ENCODE measurements around the gene GTF3C4.
A peak's percentile ranks its signal among the peaks of the same experiment; 100 is the strongest.

GTF3C4 gene, protein sequence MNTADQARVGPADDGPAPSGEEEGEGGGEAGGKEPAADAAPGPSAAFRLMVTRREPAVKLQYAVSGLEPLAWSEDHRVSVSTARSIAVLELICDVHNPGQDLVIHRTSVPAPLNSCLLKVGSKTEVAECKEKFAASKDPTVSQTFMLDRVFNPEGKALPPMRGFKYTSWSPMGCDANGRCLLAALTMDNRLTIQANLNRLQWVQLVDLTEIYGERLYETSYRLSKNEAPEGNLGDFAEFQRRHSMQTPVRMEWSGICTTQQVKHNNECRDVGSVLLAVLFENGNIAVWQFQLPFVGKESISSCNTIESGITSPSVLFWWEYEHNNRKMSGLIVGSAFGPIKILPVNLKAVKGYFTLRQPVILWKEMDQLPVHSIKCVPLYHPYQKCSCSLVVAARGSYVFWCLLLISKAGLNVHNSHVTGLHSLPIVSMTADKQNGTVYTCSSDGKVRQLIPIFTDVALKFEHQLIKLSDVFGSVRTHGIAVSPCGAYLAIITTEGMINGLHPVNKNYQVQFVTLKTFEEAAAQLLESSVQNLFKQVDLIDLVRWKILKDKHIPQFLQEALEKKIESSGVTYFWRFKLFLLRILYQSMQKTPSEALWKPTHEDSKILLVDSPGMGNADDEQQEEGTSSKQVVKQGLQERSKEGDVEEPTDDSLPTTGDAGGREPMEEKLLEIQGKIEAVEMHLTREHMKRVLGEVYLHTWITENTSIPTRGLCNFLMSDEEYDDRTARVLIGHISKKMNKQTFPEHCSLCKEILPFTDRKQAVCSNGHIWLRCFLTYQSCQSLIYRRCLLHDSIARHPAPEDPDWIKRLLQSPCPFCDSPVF

DNA sequence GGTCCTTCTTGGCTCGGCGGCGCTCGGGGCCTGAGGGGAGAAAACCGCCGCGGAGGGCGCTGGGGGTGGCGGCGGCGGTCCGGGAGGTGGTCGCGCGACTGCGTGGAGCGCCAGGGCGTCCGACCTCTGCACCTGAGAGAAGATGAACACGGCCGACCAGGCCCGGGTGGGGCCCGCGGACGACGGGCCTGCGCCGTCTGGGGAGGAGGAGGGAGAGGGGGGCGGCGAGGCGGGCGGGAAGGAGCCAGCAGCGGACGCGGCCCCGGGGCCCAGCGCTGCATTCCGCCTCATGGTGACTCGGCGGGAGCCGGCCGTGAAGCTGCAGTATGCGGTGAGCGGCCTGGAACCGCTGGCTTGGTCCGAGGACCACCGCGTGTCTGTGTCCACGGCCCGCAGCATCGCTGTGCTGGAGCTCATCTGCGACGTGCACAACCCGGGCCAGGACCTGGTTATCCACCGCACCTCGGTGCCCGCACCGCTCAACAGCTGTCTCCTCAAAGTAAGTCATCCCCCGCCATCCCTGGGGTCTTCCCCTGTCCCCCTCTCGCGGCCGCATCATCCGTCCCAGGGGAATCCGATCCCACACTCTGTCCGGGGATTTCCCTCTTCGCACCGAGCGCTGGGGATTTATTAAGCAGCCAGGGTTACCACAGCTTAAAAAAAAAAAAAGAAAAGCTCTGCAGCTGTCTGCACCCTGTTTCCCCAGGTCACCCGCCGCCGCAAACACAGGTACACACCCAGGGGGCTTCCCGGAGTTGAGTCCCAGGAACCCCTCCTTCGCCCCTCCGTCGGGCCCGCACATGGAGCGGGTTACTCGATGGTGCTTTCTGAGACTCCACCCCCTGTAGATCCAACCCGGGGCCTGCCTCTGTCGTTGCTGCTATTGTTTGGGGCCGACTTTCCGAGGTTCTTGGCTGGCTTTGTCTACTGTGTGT lies at the start of gene GTF3C4:
TSS of gene GTF3C4 (plus strand) at position 8 of the 935 bp plus-strand sequence. CDS start at position 143, 135 bp downstream.
- FAIRE-seq: no peak
- DNase-seq (ENCODE audit: low spot score): no peak

DNA sequence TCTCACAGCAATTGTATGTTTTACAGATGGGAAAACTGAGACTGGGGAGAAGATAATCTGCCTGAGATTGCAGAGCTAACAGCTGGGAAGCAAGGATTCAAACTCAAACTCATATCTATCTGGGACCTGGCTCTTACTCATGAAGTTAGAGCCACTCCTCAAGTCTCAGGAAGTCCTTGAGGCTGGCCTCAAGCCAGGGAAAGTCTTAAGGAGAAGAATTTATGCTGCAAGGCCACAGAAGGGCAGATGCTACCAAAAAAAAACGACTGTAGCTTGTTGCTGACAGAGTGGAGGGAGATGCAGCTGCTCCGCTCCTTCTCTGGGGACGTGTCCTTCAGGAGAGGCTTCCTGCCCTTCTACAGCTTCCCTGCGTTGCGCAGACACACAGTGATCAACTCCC lies 48.1 kb upstream of the GTF3C4 start:
- no peak for DNase-seq (ENCODE audit: low spot score)
- no peak for FAIRE-seq

DNA sequence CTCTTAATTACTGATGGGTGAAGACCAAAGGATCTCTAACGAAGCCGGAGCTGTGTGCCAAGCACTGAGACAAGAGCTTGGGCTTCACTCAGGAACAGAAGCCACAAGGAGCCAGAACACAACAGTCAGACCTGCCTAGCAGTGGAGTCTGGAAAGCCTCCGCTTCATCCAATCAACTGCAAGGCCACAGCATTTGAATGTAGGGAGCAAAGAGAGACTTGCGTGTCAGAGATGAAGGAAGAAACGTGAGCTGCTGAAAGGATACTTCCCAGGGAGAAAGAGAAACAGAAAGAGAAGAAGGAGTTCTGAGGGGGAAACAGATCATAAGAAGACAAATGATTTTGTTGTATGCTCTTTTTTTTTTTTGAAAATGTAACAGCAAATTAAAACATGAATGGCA lies 44.0 kb upstream of the GTF3C4 start:
- DNase-seq (ENCODE audit: low spot score) (no peak), FAIRE-seq (no peak)

DNA sequence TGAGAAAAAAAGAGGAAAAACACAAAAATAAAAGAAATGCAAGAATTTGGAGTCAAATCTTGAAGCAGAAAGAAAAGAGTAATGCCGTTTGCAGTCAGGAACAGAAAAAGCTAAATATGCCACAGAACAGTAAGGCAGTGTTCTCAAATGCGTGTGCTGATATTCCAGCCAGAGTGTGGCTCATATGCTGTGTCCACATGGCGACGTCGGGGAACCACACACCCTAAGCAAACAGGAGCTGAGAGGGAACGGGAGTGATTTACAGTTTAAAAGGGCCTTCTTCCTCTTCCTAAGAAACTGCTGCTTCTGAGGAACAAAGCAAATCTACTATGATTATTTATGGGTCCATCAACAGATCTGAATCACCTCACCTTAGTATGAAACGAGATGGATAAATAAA lies 43.2 kb upstream of the GTF3C4 start:
- DNase-seq (ENCODE audit: low spot score) (no peak), FAIRE-seq (no peak)

DNA sequence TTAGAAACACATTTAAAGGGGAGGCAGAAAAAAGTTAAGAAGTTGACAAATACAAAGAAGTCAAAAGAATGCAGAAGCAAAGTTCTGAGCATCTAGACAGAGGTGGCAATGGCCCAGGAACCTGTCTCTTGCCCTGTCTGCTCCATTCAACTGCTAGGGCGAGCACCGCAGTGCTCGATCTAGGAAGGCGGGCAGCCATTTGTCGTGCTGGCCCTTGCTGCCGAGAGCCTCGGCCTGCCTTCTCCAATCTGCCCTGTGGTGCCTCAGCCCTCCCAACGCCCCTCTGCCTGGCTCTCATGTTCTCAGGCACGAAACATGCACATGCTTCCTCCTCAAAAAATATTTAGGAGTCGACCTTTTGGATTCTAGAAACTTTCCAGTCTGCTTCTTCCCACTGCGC lies 42.7 kb upstream of the GTF3C4 start:
- no peak for DNase-seq (ENCODE audit: low spot score)
- no peak for FAIRE-seq

DNA sequence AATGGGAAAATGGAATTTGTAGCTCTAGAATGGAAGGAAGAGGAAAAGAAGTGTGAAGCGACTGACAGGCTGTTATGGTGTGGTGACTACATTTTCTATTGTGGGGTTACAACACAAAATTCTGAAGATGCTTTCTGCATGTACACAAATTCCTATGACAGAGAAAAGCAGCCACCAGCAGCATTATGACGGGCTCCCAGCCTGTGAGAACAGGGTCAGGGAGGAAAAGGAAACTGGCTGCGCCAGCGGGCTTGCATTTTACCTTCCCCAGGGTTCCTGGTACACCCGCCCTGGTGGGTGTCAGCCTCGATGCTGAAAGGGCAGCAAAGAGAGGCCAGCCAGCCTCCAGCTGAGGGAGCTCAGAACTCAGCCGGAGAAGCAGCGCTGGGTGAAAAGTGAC lies 41.5 kb upstream of the GTF3C4 start:
- DNase-seq (ENCODE audit: low spot score) (no peak), FAIRE-seq (no peak)

DNA sequence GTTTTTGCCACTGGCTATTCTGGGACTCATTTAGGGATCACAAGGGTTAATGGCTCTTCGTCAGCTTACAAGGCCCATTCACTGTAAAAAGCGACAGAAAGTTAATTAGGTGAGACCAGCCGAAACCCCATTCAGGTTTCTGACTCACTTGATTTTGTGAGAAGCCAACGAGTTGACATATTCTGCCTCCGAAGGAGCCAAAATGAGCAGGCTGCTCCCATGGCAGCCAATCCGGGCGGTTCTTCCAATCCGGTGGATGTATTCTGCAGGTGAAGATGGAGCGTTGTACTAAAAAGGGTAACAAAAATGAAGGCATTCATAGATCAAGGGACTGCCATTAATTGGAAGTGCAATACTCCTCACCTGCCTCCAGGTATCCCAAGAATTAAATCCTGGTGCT lies 40.1 kb upstream of the GTF3C4 start:
- DNase-seq (ENCODE audit: low spot score): no peak
- FAIRE-seq: no peak

DNA sequence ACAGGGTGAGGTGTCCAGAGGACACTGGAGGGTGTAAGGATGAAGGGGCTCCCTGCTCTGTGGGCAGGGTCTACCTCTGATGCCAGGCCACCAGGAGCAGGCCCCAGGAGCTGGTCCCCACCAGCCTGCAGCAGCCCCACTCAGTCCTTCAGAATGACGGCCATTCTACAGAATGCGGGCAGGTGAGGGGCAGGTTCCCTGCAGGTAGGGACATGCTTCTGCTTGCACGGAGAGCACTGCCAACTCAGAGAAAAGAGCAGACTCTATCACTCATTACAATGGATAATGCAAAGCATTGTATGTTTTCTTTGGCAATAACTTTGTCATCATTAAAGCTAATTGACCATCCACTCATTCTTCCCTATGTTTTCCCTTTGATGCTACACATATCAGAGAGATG lies 39.5 kb upstream of the GTF3C4 start:
- FAIRE-seq: no peak
- no peak for DNase-seq (ENCODE audit: low spot score)

DNA sequence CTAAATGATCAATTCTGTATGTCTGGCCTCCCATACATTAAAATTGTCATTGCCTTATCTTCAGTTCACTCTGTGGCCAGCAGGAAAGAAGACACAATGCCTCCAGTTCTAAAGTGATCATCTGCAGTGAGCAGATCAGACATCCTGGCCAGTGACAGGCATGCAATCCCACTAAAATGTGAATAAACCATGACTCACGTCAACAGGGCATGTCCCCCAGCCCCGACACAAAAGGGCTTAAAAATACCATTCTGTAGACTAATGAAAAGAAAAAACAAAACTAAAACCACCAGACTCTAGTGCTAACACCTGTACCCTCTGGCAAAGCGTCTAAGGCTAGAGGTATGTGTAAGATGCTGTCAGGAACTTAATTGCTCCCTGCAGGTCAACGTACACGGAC lies 39.0 kb upstream of the GTF3C4 start:
- FAIRE-seq: no peak

DNA sequence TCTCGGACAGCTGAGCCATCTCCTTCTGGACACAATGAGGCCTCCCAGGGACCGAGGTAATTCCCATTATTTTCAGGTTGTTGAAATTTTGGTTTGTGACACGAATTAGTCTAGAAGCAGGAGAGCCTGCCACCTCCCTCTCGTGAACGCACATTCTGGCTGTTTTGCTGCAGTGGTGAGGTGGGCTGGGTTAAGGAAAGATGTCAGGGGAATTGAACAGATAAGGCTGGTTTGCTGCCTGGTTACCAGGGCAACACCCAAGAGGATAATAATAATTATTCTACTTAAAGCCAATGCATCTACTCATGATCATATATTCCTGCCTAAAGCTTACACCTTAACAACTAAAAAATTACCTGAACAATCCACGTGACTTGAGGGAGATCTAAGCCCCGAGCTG lies 38.6 kb upstream of the GTF3C4 start:
- DNase-seq (ENCODE audit: low spot score) (no peak), FAIRE-seq (no peak)

More for the DNA sequence above, 39.0 kb upstream of the GTF3C4 start:
- peak; percentile 63 for DNase-seq (ENCODE audit: low spot score)

DNA sequence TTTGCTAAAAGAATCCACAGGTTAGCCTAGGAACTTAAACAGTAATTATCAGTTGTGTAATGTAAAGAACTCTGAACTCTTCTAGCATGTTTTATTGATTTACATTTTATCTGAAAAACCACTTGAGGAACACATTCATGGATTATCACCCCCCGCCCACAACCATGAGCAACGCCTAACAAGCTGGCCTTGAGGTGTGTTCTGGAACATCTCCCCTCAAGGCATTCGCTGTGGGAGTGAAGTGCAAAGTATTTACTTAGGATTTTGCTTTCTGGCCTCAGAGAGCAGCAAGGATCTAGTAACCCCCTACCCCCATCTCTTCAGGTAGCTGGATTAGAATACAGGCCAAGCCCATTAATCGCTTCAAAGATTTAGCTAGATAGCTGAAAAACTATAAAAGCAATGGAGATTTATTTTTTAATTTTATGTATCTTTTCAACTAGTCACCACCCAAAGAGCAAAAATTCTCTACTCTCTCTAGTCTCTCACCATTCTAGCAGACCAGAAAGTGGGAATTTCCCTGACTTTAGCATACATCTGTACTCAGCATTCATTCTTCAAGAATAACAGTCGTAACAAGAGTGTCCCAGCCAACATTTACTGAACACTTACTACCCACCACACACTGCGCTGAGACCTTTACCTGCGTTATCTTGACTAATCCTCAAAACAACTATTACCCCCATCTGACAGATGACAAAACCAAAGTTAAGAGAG lies 37.7 kb upstream of the GTF3C4 start:
- no peak for FAIRE-seq

DNA sequence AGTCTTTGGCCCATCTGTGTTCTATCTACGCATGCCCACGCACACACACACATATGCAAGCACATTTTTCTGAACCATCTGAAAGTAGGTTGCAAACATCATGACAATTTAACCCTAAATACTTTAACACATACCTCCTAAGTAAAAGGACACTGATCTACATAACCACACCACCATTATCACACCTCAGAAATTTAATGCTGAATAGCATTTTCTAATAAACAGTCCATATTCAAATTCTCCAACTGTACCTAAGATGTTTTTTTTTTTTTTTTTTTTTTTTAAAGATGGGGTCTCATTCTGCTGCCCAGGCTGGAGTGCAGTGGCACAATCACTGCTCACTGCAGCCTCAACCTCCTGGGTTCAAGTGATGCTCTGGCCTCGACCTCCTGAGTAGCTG lies 35.9 kb upstream of the GTF3C4 start:
- FAIRE-seq (no peak), DNase-seq (ENCODE audit: low spot score) (no peak)

More for the DNA sequence above, 37.7 kb upstream of the GTF3C4 start:
- DNase-seq (ENCODE audit: low spot score): no peak

DNA sequence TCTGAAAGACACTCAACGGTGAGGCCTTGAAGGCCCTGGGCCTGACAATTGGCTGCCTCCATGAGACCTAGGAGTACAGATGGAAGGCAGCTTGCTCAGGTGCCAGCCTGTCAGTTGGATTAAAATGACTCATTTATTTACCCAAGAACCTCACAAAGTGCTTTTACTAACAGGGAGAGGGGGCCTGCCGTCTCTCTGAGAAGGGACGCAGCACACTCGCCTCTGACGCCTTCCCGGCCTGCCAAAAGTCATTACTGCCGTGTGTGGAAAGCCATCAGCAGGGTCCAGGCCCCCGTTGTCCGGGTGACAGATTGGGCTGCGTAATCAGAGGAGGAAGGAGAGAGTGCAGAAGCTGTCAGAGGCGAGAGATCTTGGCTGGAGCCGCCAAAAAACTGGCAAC lies 32.9 kb upstream of the GTF3C4 start:
- FAIRE-seq: no peak

DNA sequence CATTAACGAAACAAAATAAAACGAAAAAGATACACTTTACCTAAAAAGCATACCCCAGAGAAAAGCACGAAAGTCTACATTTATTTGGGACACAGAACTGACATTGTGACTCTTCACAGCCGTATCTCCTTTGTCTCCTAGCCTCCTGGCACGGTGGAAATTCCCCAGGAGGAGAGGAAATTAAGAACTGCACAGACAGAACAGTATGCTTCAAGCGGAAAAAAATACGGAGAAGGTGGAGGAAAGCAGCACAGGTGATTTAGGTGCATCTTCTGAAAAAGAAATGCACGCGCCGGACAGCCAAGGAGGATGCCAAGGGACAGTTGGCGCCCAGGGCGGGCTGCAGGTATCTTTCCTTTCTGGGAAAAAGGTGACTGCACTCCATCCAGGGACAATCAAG lies 32.5 kb upstream of the GTF3C4 start:
- FAIRE-seq (no peak), DNase-seq (ENCODE audit: low spot score) (no peak)

More for the DNA sequence above, 32.9 kb upstream of the GTF3C4 start:
- no peak for DNase-seq (ENCODE audit: low spot score)

DNA sequence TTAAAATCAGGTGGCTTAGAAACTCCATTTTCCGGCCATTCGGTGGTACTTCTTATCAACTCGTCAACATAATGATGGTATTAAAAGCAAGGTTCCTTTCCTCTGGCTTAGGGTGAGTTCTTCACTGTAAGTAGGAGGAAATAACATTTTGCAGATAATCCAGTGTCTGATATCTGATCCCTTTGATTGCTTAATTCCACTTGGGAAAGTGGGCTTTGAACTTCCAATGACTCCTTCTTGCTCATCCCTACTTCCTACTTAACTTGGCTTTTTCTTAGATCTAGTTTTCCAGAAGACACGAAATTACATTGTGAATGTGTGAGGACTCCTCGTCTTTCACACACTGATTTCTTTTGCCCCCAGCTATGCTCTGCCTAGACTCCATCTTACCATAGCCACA lies 32.0 kb upstream of the GTF3C4 start:
- DNase-seq (ENCODE audit: low spot score) (no peak), FAIRE-seq (no peak)

DNA sequence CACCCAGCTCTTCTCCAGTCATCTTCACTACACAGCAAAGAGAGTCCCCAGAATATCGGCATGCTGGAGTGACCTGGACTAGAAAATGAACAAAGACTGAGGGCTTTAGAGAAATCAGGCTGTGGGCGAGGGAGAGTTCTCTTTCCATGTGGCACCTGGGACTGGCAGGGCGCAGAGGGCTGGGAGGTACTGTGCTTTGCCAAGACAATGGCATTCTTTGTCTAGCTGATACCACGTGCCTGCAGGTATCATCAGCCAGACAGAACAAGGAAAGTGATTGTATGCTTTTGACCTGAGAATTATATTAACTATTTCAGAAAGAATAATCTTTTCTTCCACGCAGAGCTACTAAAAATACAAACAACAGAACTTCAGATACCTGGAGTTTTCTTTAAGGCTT lies 30.9 kb upstream of the GTF3C4 start:
- DNase-seq (ENCODE audit: low spot score) (no peak), FAIRE-seq (no peak)

DNA sequence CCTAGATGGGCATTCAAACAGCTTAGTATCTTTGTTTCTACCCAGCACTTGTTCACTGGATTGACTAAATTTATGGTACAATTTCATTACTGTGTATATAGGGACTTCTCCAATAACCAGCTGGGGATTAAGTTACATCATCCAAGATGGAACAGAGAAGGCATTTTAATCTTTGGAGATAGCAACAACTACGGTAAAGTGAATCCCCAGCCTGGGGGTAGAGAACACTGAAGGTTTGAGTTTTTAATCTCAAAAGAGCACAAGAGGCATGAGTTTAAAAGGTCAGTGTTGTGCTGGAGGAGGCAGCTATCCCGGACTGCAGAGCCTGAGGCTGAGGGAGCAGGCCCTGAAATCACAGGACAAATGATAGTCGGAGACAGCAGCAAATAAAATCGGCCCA lies 29.0 kb upstream of the GTF3C4 start:
- FAIRE-seq (no peak), DNase-seq (ENCODE audit: low spot score) (no peak)

DNA sequence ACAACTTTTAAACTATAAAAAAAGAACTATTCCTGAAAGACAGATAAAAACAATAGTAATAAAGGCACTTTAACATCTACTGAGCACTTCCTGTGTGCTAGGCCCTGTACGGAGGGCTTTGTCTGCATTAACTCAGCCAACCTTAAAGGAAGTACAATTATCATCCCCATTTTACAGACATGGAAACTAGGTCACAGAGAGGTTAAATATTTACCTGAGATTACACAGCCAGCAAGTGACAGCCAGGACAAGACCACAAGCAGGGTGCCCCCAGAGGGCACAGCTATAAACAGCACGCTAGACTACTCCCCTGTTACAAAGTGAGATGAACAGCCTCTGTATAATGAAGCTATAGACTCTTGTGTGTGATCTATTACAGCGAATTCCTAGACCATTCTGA lies 26.0 kb upstream of the GTF3C4 start:
- peak; percentile 57 for FAIRE-seq
- DNase-seq (ENCODE audit: low spot score): peak; percentile 61

DNA sequence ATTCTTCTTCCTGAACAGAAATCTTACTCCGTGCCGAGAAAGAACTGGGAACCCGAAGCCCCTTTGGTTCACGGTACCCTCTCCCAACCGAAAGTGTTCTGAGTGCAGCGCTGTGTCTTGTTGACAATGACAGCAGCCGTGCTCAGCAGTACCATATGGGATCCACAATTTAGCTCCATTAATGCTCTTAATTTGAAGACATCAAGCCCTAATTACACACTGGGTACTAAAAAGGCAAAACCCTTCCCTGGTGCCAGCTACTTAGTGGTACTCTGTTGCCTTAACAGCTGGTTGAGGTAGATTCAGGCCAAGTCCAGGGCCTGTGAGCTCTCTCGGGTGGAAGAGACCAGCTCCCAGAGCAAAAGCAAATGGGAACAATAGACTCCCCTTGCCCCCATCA lies 25.0 kb upstream of the GTF3C4 start:
- FAIRE-seq (no peak), DNase-seq (ENCODE audit: low spot score) (no peak)

DNA sequence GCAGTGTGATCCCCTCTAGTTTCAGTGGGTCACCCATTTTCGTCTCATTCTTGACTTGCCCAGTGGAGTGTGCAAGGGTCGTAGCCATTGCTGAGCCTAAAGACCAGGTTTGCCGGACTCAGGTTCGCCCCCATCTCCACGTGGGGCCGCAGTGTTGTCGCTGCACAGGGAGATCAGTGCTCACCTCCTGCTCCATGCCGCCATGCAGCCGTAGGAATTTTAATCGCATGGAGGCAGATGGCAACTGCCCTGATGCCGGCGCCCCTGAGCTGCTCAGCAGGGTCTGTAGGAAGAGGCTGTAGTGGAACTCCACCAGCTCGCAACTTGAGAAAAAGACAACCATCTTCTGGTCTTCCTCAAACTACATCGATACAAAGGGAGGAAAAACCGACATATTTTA lies 24.6 kb upstream of the GTF3C4 start:
- FAIRE-seq (no peak), DNase-seq (ENCODE audit: low spot score) (no peak)

DNA sequence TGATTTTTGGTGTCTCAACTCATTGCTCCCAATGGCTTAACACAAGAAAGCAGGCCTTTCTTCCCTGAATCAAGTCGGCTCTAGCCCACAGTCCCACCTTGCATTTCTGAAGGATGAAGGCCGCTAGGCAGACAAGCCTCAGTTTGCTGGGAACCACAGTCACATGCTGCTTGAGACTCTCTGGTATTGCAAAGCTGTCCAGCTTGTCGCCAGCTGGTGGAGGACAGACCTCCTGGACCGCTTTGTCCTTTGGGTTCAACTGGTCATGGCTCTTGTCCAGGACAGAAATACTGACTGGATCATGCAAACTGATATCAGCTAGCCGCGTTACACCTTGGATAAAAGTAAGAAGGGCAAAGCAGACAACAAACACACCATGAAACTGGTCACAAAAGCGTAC lies 23.5 kb upstream of the GTF3C4 start:
- FAIRE-seq: no peak
- no peak for DNase-seq (ENCODE audit: low spot score)

All from RCC 7860 (cell line).